H1 (cell line): ENCODE data around the gene PAK6. TPM values are rescaled to one million over a fixed set of nuclear protein-coding genes. Genes with fewer than 3 reads are reported as not detected.

Source experiments
- TAF7 ChIP-seq: optimal IDR thresholded peaks from 2 replicates; pipeline ENCODE3; 2011; ENCODE audit warnings: low read depth, mild to moderate bottlenecking, inconsistent platforms, low read length, moderate library complexity, borderline replicate concordance
- polyA plus RNA-seq, 7 experiments: library from polyadenylated mRNA; depleted of rRNA in 3 of 7; stranded (reverse) in 5 of 7; unstranded in 2 of 7; fragments of >200 nt in 5 of 7; fragments of 200-250 nt in 2 of 7; gene quantifications; 1 replicate in 5 of 7; 2 replicates in 1 of 7; 4 replicates in 1 of 7; pipeline versions ENCODE4 v1.2.1 to v1.2.3, GENCODE V29; 2011 to 2013; ENCODE audit warnings: missing spikeins in 2 of 7, mixed read lengths in 2 of 7
- total RNA-seq: library from RNA; stranded (reverse); fragmentation: NEBNext Ultra II Directional; extraction: Animal tissue kit (Norgen Biotek cat#: 25700); gene quantifications from 2 replicates; pipeline ENCODE4 v1.2.1, GENCODE V29; 2021

PAK6 gene
- total and polyA plus RNA-seq, 2 of the 8 experiments (the other 6 are each of a cell fraction or from before 2014, with no cell fraction given) = 6.9 to 9.4 TPM

- TF ChIP-seq TAF7 = no peak
Measured at GRCh38 chr15:40251486-40252140, 12.8 kb downstream of the PAK6 start (continued).
